Nephron (organoid): ENCODE results near the gene SLC12A5.

ENCODE experiments used
- H3K27ac Mint-ChIP-seq, 3 experiments: 2 replicates each; pipeline ENCODE4 v1.8.0; 2020; ENCODE audit warnings: mixed read lengths in 3 of 3, mild to moderate bottlenecking in 2 of 3, moderate library complexity in 1 of 3
- H3K27me3 Mint-ChIP-seq: 2 replicates; pipeline ENCODE4 v1.8.0; 2021; ENCODE audit warnings: low read depth, mild to moderate bottlenecking, moderate library complexity, mixed read lengths
- H3K36me3 Mint-ChIP-seq: 2 replicates; pipeline ENCODE4 v1.8.0; 2020; ENCODE audit warnings: low read depth, mixed read lengths
- H3K4me1 Mint-ChIP-seq: 2 replicates; pipeline ENCODE4 v1.8.0; 2020; ENCODE audit warnings: mixed read lengths
- H3K4me3 Mint-ChIP-seq, 3 experiments: 2 replicates each; pipeline ENCODE4 v1.8.0; 2020; ENCODE audit warnings: mild to moderate bottlenecking in 3 of 3, mixed read lengths in 3 of 3, moderate library complexity in 2 of 3
- H3K9me3 Mint-ChIP-seq: 2 replicates; pipeline ENCODE4 v1.8.0; 2020; ENCODE audit warnings: mixed read lengths
- TF ChIP-seq, protein P1 (sequence below), 3 experiments: fragments of 200-600 bp; sonication (generic); IDR thresholded peaks; one replicate each; pipeline ENCODE4 v1.5.0; 2021; ENCODE audit warnings: antibody characterized with exemption in 3 of 3; ENCODE audit not compliant: unreplicated experiment in 3 of 3

The SLC12A5 gene

DNA sequence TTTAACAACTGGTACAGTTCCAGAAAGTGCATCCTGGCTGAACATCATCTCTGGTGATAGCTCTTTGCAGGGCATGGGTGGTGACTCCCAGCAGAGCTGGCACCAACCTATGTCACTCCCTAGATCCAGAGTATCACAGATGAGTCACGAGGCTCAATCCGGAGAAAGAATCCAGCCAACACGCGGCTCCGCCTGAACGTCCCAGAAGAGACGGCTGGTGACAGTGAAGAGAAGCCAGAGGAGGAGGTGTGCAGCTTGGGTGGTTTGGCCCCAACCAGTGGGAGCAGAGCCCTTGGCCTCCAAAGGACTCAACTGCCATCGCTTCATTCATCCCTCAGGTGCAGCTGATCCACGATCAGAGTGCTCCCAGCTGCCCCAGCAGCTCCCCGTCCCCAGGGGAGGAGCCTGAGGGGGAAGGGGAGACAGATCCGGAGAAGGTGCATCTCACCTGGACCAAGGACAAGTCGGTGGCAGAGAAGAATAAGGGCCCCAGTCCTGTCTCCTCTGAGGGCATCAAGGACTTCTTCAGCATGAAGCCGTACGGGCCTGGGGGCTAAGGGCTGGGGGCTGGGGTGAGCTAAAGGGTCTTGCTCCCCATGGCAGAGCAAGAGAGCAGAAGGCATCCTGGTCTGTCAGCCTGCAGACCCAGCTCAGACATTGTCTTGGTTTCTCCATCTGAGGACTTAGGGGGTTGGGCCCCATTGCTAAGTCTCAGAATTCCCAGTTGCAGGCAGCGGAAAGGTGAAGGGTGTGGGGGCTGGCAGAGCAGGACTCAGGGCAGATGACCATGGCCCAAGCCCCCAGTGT is 27.2 kb downstream of the SLC12A5 start:
- H3K4me3 Mint-ChIP-seq: no peak overlapping the region
- no peak overlapping the region for H3K27ac Mint-ChIP-seq
- TF ChIP-seq, protein P1, sequence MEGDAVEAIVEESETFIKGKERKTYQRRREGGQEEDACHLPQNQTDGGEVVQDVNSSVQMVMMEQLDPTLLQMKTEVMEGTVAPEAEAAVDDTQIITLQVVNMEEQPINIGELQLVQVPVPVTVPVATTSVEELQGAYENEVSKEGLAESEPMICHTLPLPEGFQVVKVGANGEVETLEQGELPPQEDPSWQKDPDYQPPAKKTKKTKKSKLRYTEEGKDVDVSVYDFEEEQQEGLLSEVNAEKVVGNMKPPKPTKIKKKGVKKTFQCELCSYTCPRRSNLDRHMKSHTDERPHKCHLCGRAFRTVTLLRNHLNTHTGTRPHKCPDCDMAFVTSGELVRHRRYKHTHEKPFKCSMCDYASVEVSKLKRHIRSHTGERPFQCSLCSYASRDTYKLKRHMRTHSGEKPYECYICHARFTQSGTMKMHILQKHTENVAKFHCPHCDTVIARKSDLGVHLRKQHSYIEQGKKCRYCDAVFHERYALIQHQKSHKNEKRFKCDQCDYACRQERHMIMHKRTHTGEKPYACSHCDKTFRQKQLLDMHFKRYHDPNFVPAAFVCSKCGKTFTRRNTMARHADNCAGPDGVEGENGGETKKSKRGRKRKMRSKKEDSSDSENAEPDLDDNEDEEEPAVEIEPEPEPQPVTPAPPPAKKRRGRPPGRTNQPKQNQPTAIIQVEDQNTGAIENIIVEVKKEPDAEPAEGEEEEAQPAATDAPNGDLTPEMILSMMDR (IDR thresholded peaks at IDR 0.05; ENCODE audit: unreplicated experiment in 3 of 3): no peak
- H3K27me3 Mint-ChIP-seq: peaks cover 70% of the 10 kb centered on the region
- H3K4me1 Mint-ChIP-seq: no peaks in the 10 kb centered on the region
- H3K36me3 Mint-ChIP-seq: peaks cover 27% of the 10 kb centered on the region
- H3K9me3 Mint-ChIP-seq: no peaks in the 10 kb centered on the region

DNA sequence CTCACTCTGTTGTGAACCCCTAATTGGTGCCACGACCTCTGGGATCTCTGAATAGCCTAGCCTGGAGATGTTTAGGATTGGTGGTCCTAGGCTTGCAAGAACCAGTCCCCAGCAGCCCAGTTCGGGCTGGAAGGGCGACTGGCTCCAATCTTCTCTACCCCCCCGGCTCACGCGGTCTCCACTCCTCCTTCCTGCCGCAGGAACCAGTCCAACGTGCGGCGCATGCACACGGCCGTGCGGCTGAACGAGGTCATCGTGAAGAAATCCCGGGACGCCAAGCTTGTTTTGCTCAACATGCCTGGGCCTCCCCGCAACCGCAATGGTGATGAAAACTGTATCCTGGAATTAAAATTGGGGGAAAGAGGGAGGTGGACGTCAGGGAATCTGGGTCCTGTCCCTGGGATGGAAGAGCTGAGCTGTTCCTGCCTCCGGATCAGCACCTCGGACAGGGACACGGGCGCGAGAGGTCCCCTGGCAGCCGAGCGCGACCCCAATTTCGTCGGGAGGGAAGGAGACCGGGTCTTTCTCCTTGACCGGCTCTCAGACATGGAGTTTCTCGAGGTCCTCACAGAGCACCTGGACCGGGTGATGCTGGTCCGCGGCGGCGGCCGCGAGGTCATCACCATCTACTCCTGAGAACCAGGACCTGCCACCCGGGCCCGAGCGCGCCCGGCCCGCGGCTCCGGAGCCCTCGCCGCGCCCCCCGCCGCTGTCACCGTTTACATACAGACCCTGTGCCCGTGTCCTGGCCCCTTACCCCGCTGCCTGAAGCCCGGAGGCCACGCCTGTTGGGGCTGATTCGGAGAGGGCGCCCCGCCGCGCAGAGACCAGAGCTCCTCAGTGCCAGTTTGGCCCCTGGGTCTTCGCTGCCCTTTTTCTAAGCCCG is 28.2 kb downstream of the SLC12A5 start:
- Mint-ChIP-seq H3K4me1 (no peaks in the 10 kb centered on the region), H3K36me3 (peaks cover 37% of the 10 kb centered on the region), H3K4me3 (peak overlapping the region in 2 of 3 experiments; percentile 12 to 48), H3K27me3 (peaks cover 72% of the 10 kb centered on the region), H3K9me3 (no peaks in the 10 kb centered on the region), H3K27ac (no peak overlapping the region)
- TF ChIP-seq, protein P1 (IDR thresholded peaks at IDR 0.05; ENCODE audit: unreplicated experiment in 3 of 3): no peak

DNA sequence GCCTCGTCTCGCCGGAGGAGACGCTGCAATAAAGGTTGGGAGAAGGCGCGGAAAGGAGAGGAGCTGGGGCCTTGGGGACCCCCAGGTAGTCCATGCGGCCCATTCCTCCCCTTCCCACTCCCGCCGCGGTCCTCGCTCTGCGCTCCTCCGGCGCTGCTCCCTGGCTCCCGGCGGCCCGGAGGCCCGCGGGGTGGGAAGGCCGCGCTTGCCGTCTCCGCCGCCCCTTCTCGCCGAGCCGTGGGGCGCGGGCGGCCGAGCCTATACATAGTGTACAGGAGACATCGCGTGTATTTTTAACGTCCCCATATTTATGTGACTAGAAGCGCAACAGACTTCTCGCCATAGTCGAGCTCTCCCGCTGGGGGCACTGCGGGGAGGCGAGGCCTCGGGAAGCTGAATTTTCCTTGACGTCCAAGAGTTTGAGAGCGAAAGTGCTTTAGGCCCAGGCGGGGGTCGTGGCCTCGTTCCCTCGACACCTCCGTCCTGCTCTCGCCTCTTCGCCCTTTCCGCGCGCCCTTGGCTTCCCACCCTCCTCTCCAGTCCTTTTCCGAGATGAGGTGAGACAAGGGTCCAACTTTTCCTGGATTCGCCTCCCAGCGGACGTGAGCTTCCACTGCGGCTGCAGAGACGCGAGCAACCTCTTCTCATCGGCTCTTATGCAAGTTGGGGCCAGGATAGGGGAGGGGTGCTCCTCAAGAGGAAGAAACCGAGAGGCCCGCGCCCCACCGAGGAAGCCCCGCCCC is 29.0 kb downstream of the SLC12A5 start:
- Mint-ChIP-seq H3K4me3 (peak overlapping the region; percentile 57 to 79 (median 66)), H3K36me3 (peaks cover 44% of the 10 kb centered on the region), H3K9me3 (no peaks in the 10 kb centered on the region), H3K4me1 (no peaks in the 10 kb centered on the region), H3K27me3 (peaks cover 71% of the 10 kb centered on the region), H3K27ac (no peak overlapping the region)
- TF ChIP-seq, protein P1 (IDR thresholded peaks at IDR 0.05; ENCODE audit: unreplicated experiment in 3 of 3): peak in 2 of 3 experiments; percentile 57 to 60

DNA sequence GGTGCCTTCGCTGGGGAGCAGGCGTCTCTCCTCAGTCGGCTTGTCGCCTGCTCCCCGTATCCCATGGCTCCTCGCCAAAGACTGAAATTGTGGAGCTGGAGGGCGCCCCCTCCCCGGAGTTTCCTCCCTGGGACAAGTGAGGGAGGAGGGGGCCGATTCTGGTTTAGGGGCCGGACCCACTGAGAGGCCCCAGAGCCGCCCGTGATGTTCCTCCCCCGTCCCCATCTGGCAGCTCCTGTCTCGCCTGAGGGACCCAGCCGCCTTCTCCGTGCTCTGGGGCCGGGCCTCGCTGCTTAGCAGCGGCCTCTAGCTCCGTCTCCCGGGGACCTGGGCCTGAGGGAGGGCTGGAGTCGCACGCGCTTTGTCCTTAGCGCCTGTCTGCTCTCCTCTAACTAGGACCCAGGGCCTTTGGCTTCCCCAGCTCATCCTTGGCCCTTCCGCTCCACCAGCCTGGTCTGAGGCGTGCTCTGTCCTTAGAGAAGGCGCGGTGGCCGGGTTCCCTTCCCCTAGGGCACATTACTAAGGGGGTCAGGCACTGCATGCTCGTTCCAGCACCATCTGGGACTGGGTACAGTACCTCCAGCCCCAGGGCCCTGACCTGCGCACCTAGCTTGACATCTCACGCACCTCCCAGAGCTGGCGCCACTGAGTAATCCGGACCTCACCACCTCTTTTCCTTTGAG is 29.7 kb downstream of the SLC12A5 start:
- no peak overlapping the region for H3K27ac Mint-ChIP-seq
- peak overlapping the region; percentile 17 to 62 (median 50) for H3K4me3 Mint-ChIP-seq
- H3K36me3 Mint-ChIP-seq: peaks cover 51% of the 10 kb centered on the region
- H3K9me3 Mint-ChIP-seq: no peaks in the 10 kb centered on the region
- peaks cover 5% of the 10 kb centered on the region for H3K4me1 Mint-ChIP-seq
- peaks cover 64% of the 10 kb centered on the region for H3K27me3 Mint-ChIP-seq
- TF ChIP-seq, protein P1 (IDR thresholded peaks at IDR 0.05; ENCODE audit: unreplicated experiment in 3 of 3): no peak

DNA sequence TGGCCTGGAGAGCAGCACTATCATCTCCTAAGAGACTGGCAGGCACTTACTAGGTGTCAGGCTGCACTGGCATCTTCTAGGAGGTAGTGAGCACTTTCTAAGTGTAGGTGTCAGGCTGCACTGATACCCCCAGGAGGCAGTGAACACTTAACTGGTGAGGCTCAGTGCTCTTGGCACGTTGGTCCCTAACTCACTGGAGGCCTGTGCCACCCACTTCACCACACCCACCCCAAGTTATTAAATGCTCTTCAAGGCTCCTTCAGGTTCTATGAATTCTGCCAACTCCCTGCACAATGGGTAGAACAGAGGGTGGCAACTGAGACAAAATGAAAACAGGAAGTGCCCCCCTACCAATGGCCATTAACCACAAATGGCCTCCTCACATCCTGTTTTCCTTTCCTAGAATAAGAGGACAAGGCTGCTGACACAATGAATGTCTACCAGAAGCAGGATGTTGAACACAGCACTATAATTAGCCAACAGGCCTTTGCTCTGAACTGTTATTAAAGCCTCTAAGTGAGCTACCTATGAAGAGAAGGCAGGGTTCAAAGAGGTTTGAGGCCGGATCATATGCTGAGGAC is 31.4 kb downstream of the SLC12A5 start:
- H3K9me3 Mint-ChIP-seq: no peaks in the 10 kb centered on the region
- peaks cover 5% of the 10 kb centered on the region for H3K4me1 Mint-ChIP-seq
- peaks cover 58% of the 10 kb centered on the region for H3K27me3 Mint-ChIP-seq
- TF ChIP-seq, protein P1 (IDR thresholded peaks at IDR 0.05; ENCODE audit: unreplicated experiment in 3 of 3): no peak
- H3K4me3 Mint-ChIP-seq: no peak overlapping the region
- H3K36me3 Mint-ChIP-seq: peaks cover 64% of the 10 kb centered on the region
- H3K27ac Mint-ChIP-seq: no peak overlapping the region
